Mucosa of rectum (tissue), 2 donors: Measurements from ENCODE around the gene TCTN3.
"Not testable (repeated sequence)": the region's sequence is repeated elsewhere in the genome, so short reads cannot be mapped to it uniquely, and the experiment has no call there.

Source experiments
- H3K27ac ChIP-seq, 2 donors: one replicate each; pipeline ENCODE4 v1.7.0; 2013; ENCODE audit warnings: inconsistent platforms in 2 of 2, low read depth in 2 of 2, low read length in 2 of 2
- H3K27me3 ChIP-seq, 2 donors: one replicate each; pipeline ENCODE4 v1.7.0; 2013; ENCODE audit warnings: low read length in 2 of 2; ENCODE audit not compliant: control insufficient read depth in 2 of 2, insufficient read depth in 2 of 2
- H3K36me3 ChIP-seq, 2 donors: one replicate each; pipeline ENCODE4 v1.7.0; 2013; ENCODE audit warnings: low read length in 2 of 2; ENCODE audit not compliant: control insufficient read depth in 2 of 2, insufficient read depth in 2 of 2
- H3K4me1 ChIP-seq, 2 donors: one replicate each; pipeline ENCODE4 v1.7.0; 2013; ENCODE audit warnings: low read length in 2 of 2, mild to moderate bottlenecking in 1 of 2; ENCODE audit not compliant: control insufficient read depth in 2 of 2, insufficient read depth in 2 of 2
- H3K4me3 ChIP-seq, 2 donors: one replicate each; pipeline ENCODE4 v1.7.0; 2013; ENCODE audit warnings: low read length in 2 of 2
- H3K9ac ChIP-seq, 2 donors: one replicate each; pipeline ENCODE4 v1.7.0; 2013; ENCODE audit warnings: low read length in 2 of 2, low read depth in 1 of 2, mild to moderate bottlenecking in 1 of 2
- H3K9me3 ChIP-seq, 2 donors: one replicate each; pipeline ENCODE4 v1.7.0; 2013; ENCODE audit warnings: low read length in 2 of 2; ENCODE audit not compliant: control insufficient read depth in 2 of 2
- donor health status: healthy.
- donor health status: Normal muscosa, but diverticular disease.

Gene TCTN3

GRCh38 chr10:95640891-95641315 is 52.8 kb downstream of the TCTN3 start:
- Histone ChIP-seq H3K27ac (no peak overlapping the region), H3K4me1 (peaks cover 3 to 6% of the 10 kb centered on the region in 2 donors), H3K4me3 (no peak overlapping the region), H3K36me3 (peaks cover 46 to 61% of the 10 kb centered on the region in 2 donors), H3K9me3 (no peaks in the 10 kb centered on the region), H3K27me3 (no peaks in the 10 kb centered on the region), H3K9ac (no peak overlapping the region)

GRCh38 chr10:95637911-95638310 is 55.8 kb downstream of the TCTN3 start:
- Histone ChIP-seq H3K9ac (no peak overlapping the region), H3K4me3 (no peak overlapping the region), H3K9me3 (no peaks in the 10 kb centered on the region), H3K27me3 (no peaks in the 10 kb centered on the region), H3K4me1 (no peaks in the 10 kb centered on the region), H3K36me3 (peaks cover 63 to 73% of the 10 kb centered on the region in 2 donors), H3K27ac (no peak overlapping the region)

- H3K27ac ChIP-seq: no peak overlapping the region
- H3K36me3 ChIP-seq: peaks cover 60 to 73% of the 10 kb centered on the region in 2 donors
Observed at GRCh38 chr10:95637140-95637539, 56.6 kb downstream of the TCTN3 start.

GRCh38 chr10:95635319-95635733 is 58.4 kb downstream of the TCTN3 start:
- Histone ChIP-seq H3K4me3 (no peak overlapping the region), H3K27me3 (no peaks in the 10 kb centered on the region), H3K9me3 (no peaks in the 10 kb centered on the region), H3K36me3 (peaks cover 52 to 70% of the 10 kb centered on the region in 2 donors), H3K27ac (no peak overlapping the region), H3K4me1 (peaks cover under 1 to 4% of the 10 kb centered on the region in 2 donors), H3K9ac (no peak overlapping the region)

More at GRCh38 chr10:95637140-95637539, 56.6 kb downstream of the TCTN3 start:
- no peaks in the 10 kb centered on the region for H3K27me3 ChIP-seq
- no peak overlapping the region for H3K9ac ChIP-seq
- no peak overlapping the region for H3K4me3 ChIP-seq
- peaks cover 0 to 4% of the 10 kb centered on the region in 2 donors for H3K4me1 ChIP-seq
- H3K9me3 ChIP-seq: no peaks in the 10 kb centered on the region

GRCh38 chr10:95628786-95629185 is 64.9 kb downstream of the TCTN3 start:
- peak overlapping the region in 1 of 2 donors; percentile 40 for H3K9ac ChIP-seq
- H3K27ac ChIP-seq: peak overlapping the region; percentile 78 to 81
- H3K4me3 ChIP-seq: peak overlapping the region; percentile 23 to 37
- peaks cover 19 to 28% of the 10 kb centered on the region in 2 donors for H3K4me1 ChIP-seq
- H3K9me3 ChIP-seq: no peaks in the 10 kb centered on the region
- H3K27me3 ChIP-seq: no peaks in the 10 kb centered on the region
- peaks cover 41 to 69% of the 10 kb centered on the region in 2 donors for H3K36me3 ChIP-seq

GRCh38 chr10:95626500-95626899 is 67.2 kb downstream of the TCTN3 start:
- Histone ChIP-seq H3K36me3 (peaks cover 27 to 52% of the 10 kb centered on the region in 2 donors), H3K27ac (peak overlapping the region in 1 of 2 donors; percentile 66), H3K4me1 (peaks cover 15 to 28% of the 10 kb centered on the region in 2 donors), H3K4me3 (no peak overlapping the region), H3K9ac (no peak overlapping the region), H3K27me3 (no peaks in the 10 kb centered on the region), H3K9me3 (no peaks in the 10 kb centered on the region)

- H3K9me3 ChIP-seq, H3K9ac ChIP-seq, H3K4me3 ChIP-seq, H3K27me3 ChIP-seq, H3K27ac ChIP-seq, H3K4me1 ChIP-seq: not testable (repeated sequence)
- peaks cover 45 to 54% of the 10 kb centered on the region in 2 donors for H3K36me3 ChIP-seq
Observed at GRCh38 chr10:95620415-95620814, 73.3 kb downstream of the TCTN3 start.

- H3K4me1 ChIP-seq: peaks cover 5 to 16% of the 10 kb centered on the region in 2 donors
- H3K36me3 ChIP-seq: peaks cover 58 to 59% of the 10 kb centered on the region in 2 donors
- H3K9ac ChIP-seq: no peak overlapping the region
- H3K27ac ChIP-seq: no peak overlapping the region
- H3K4me3 ChIP-seq: no peak overlapping the region
- H3K27me3 ChIP-seq: no peaks in the 10 kb centered on the region
- no peaks in the 10 kb centered on the region for H3K9me3 ChIP-seq
Observed at GRCh38 chr10:95618101-95618500, 75.6 kb downstream of the TCTN3 start.

GRCh38 chr10:95616446-95616845 is 77.3 kb downstream of the TCTN3 start:
- Histone ChIP-seq H3K9ac (no peak overlapping the region), H3K9me3 (no peaks in the 10 kb centered on the region), H3K27me3 (no peaks in the 10 kb centered on the region), H3K27ac (no peak overlapping the region), H3K4me3 (no peak overlapping the region), H3K36me3 (peaks cover 69 to 72% of the 10 kb centered on the region in 2 donors), H3K4me1 (peaks cover 12 to 16% of the 10 kb centered on the region in 2 donors)
